ENCODE measurements around the gene OTOG.

Gene OTOG

GRCh38 chr11:17591293-17591692, 44.2 kb downstream of the OTOG start:
- no peak for DNase-seq

- no peak for DNase-seq
These were observed 46.6 kb downstream of the OTOG start for GRCh38 chr11:17593466-17594245.

GRCh38 chr11:17594686-17595192, 47.7 kb downstream of the OTOG start:
- no peak for DNase-seq

DNA sequence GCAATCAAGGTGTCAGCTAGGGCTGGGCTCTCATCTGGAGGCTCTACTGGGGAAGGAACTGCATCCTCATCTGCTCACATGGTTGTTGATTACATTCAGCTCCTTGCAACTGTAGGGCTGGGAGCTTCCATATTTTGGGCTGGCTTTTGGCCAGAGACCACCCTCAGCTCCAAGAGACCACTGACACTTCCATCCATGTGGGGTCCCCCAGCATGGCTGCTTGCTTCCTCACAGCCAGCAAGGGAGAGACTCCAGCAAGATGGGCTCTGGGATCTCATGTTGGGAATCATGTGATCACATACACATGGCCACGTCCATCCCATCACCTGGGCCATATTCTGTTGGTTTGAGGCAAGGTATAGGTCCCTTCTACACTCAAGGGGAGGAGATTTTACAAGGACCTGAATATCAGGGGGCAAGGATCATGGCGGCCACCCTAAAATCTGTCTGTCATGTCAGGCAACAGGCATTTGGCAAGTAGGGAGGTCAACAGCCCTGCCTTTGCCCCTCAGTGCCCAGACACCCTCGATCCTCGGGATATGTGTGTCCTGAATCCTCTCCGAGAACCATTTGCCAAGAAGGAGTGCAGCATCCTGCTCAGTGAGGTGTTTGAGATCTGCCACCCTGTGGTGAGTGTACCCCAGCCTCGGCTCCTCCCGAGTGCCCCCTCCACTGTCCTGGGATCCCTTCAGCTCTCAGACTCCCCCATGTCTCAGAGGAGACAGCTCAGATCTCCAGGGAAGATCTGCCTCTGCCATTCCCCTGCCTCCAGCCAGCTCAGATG, 48.7 kb downstream of the OTOG start:
- no peak for DNase-seq

DNA sequence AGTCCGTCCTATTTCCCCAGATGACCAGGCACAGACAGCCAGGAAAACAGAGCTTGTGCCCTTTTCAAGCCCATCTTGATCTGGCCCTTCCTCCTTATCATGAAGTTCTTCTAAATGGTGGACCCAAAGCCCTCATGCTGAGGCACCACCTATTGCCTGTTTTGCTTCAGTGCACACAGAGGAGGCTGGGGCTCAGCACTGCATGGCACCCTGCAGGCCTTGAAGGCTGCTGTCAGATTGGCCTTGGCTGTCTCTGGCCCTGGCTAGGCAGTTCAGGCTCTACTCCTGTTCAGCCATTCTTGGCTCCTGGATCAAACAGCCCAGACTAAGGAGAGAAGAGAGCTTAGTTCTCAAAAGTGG, 49.2 kb downstream of the OTOG start:
- DNase-seq: no peak

DNA sequence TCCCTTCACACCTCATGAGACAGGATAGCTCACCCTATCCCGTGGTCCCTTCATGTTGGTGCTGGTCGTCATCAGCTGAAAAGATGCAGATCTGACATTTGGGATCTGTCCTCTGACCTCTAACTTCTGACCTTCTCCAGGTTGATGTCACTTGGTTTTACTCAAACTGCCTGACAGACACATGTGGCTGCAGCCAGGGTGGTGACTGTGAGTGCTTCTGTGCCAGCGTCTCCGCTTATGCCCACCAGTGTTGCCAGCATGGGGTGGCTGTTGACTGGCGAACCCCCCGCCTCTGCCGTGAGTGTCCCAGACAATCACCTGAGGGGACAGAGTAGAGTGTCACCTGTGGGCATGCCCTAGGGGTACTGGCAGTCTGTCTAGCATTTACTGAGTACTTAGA, 49.7 kb downstream of the OTOG start:
- DNase-seq: no peak

DNA sequence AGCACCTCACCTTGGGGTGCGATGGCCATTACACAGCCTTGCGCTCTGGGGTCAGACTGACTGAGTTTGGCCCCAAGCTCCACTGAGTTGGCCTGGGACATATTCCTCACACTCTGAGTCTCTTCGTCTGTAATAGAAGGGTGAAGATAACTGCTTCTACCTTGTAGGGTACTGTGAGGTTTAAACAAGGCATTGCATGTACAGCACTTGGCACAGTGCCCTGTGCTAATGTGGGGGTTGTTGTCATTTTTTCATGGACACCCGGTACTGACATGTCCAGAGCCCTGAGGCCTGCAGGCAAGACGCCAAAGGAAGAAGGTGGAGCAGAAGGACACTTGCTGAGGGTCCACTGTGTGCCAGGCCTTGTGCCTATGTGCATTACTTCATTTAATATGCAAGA, 50.7 kb downstream of the OTOG start:
- no peak for DNase-seq

DNA sequence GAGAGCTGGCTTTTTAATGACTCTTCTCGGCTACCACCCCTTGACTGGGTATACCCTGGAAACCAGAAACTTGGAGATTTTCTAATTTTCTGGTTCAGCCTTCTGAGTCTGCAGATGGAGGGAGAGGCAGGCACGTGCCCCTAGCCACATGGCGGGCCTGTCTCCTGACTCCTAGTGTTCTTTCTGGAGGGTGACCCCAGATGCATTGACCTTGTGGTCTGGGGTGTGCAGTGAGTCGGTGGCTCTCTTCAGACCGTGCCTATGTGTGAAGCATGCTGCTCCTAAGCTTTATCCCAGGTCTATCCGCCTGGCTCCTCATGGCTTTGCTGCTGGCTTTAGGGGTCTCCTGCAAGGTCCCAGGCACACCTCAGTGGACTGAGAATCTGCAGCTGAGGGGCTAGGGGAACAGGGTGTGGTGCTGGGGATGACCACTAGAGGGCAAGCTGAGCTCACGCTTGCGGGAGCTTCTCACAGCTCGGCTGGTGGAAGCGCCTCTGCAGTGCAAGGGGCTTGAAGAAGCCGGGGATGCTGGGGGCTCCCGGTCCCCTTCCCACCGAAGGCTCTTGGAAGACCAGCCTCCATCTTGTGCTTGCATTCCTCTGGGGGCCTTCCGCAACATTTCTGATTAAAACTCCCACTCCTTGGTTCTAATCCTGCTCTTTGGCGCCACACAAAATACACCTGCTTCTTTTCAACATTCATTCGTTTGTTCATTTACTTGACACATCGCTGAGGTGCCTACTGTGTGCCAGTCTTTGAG, 51.8 kb downstream of the OTOG start:
- peak; percentile 52 for DNase-seq

DNA sequence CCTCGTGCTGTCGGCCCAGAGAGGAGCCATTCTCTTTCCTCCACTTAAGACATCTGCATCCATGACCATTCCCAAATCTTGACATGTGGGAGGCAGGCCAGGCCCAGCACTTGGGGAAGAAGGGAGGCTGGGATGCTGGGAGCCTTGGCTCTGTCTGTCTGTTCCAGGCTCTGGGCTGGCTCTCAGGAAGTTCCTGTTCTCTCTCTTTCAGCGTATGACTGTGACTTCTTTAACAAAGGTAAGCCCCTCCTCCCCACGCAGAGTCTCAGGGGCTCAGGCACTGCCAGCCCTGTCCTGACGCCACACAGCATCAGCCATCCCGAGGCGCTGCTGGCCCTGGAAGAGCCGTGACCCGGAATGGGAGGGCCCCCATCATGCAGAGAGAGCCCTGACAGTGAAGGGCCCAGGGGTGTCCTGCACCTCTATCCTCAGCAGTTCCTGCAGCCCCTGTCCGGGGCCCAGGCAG, 52.4 kb downstream of the OTOG start:
- DNase-seq: no peak

DNA sequence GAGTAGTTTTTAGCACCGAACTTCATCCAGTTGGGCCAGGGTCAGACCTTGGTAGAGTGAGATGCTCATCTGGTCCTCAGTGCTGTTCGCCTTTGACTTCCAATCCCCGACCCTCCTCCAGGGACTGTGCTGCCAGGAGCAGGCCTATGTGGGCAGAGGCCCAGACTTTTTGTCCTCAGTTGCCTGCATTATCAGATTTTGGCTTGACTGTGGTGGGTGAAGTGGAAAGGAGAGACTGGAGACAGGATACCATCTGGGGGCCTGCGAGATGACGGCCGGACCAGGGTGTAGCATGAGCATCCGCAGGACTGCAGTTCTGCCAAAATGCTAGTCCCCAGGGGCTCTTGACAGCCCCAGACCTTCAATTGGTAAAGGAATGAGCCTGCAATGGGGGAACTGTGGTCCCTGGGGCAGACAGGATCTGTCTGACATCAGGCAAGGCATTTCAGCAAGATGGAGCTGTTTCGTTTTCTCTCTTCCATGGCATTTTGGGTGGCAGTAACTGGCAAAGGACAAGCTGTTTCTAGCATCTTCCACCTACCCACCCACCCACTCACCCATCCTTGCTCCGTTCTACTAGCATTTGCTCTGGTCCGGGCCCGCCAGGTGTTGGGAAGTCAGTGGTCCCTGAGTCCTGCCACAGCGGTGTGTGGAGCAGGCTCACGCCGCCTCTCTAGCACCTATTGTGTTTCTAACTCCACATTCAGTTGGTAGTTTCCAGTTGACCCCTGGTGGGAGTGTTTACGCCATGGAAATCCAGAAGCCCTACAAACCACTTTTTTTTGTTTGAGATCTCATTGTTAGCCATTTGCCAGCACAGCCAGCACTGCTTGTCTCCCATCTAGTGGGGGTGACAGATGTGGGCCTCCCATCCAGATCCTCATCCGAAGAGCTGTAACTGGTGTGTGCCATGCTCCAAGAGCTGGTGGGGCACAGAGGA, 53.5 kb downstream of the OTOG start:
- DNase-seq: no peak

DNA sequence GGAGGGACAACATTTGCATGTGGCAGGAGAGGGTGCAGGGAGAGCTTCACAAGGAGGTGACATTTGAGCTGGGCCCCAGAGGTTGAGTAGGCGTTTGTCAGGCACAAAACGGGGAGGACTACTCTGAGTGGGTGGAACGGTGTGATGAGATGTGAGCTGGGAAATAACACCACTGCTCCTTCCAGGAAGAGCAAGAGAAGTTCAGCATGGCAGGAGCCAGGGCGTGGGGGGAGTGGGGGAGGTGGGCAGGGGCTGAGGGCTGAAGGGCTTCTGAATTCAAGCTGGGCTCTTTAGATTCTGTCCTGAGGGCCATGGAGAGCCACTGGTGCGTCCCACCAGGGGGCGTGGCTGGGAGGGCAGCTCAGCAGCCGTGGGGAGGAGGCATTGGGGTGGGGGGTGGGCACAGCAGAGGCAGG, 54.2 kb downstream of the OTOG start:
- DNase-seq: no peak

DNA sequence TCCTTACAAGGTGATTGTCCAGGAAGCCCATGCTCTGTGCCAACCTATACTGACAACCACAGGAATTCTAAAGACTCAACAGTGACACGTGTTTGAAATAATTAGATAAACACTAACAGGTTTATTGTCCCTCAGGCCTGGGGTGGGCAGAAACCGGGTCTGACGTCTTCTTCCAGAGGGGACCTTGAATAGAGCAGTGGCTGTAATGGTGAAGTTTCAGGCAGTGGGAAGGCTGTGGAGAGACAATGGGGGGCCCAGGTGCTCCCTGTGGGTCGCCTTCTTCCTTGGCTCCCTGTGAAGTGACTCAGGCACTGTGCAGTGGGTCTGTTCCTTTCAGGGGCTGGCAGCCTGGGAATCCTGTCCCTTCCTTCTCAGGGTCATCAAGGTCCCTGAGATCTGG, 54.6 kb downstream of the OTOG start:
- no peak for DNase-seq

DNA sequence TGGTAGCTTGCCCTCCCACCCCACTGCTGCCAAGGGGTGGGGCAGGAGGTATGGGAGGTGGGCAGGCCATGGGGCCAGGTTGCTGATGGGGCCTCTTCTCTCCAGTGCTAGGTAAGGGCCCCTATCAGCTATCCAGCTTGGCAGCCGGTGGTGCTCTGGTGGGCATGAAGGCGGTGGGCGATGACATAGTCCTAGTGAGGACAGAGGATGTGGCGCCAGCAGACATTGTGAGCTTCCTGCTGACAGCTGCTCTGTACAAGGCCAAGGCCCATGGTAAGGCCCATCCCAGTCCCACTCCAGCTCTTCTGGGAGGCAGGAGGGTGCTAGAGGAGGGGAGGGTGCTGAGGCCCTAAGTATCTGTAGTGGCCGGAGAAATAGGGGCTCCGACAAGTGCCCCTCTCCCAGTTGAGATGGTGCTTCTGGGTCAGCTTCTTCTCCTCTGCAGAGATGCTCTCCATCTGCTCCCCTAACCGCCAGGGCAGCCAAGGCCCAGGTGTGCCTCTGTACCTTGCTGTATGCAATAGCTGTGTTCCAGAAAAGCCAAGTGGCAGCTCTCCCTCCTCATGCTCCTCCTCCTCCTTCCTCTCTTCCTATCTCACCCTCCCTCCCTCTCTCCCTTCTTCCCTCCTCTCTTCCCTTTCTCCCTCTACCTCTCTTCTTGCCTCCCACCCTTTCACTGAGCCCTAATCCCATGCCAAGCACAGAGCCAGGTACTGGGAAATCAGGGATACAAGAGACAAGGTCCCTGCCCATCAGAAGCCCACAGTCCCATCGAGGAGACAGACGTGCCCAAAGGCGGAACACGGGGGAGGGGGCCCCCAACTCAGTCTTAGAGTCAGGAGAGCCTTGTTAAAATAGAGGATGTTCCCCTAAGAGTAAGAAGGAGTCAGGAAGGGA, 55.3 kb downstream of the OTOG start:
- DNase-seq: no peak

- no peak for DNase-seq
These were observed 56.2 kb downstream of the OTOG start for GRCh38 chr11:17603056-17603825.

DNA sequence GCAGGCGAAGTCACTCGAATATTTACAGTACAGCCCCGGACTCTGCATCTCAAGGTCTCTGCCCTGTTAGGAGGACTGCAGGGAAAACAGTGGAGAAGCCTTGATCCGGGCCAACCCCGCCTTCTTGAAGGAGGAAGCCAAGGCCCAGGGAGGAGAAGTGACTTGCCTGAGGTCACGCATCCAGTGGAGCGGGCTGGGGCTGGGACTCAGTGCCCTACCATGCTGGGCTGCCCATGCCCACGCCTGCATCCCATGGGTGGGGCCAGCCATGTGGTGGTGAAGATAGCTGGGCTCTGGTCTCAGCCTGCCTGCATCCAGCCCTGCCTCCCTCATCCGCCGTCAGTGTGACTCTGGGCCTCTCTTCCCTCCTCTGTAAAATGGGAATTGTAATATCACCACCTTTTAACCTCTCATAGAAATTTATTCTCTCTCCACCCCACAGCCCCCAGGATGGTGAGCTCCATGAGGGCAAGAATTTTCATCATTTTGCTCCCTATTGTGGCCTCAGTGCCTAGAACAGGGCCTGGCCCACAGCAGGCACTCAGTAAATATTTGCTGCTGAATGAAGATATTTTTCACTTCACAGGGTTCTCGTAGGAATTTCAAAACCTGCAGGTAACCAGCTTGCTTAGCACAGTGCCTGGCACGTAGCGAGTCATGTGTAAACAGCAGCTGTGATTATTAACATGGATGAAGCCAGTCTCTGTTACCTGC, 57.3 kb downstream of the OTOG start:
- no peak for DNase-seq

DNA sequence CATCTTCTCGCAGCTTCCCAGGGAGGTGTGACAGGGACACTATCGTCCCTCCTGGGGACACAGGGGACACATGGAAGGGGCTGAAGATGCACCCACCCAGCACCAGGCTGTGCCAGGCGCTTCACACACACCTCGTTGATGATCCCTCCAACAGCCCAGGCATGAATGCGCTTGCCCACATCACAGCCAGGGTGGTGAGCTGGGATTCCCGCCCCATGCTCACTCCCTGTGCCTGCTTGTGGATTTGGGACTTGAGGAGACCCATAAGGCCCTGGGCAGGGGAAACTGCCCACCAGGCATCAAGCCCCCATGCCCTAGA, 57.8 kb downstream of the OTOG start:
- no peak for DNase-seq

DNA sequence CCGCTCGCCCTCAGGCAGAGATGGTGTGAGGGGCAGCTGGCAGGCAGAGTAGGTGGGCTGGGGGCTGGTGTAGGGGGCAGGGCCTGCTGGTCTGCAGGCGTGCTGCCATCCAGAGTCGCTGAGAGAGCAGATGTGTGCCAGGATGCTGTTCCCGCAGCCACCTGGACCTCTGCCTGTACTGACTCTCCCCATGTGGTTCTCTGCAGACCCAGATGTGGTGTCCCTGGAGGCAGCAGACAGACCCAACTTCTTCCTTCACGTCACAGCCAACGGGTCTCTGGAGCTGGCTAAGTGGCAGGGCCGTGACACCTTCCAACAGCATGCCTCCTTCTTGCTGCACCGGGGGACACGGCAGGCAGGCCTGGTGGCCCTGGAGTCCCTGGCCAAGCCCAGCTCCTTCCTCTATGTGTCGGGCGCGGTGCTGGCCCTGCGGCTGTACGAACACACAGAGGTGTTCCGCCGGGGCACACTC, 58.6 kb downstream of the OTOG start:
- no peak for DNase-seq

DNA sequence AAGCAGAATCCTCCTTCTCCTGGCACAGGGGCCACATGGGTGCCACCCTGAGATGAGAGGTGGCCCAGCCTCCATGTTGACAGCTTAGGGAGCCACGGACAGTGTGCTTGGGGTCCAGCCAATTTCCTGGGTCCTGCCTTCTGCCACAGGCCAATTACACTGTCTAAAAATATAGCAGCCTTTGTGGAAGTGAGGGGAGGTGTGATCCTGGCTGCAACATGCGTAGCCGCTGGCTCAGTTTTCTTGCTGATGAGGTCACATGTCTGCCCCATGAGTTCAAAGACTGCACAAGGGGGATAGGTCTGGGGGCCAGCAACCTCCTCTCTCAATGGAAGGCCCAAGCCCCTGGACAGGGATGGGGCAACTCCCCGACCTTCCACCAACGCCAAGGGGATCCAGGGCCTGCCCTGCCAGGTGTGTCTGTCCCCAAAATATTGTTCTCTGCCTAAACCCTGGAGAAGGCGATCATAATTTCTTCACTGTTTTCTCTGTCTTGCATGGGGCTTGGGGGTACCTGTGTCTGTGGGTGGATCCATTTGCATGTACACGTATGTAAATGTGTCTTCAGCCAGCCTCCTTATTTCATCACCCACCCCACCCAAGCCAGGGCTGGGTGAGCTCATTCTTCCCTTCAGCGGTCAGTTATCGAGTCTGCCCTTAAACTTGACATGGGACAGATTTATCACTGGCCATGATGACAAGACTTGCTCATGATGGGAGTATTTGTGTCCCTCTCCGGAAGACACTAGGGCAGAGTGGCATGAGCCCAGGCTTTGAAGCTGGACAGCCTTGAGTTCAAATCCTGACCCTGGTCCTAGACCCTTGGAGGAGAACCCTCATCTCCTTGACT, 59.4 kb downstream of the OTOG start:
- DNase-seq: no peak

DNA sequence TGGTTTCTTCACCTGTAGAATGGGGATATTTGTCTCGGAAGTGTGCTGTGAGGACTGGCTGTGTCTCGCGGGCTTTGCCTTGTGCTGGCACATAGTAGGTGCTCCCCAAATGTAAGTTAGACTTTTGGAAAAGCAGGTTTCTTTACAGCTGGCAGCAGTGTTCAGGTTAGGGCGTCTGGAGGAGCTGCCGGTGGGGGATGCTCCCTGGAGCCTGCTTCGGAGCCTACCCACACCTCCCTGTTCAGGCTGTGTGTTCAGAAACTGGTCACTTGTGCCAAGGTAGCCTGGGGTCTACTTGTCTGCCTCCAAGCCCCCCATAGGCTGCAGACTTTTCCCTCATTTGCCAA, 60.0 kb downstream of the OTOG start:
- DNase-seq: no peak
